ENCODE results near the gene LIN54. TPM values are rescaled to one million over a fixed set of nuclear protein-coding genes. Genes with fewer than 3 reads are reported as not detected.

The LIN54 gene
- total RNA-seq, 1 donor from 2014 or later = 11.1 TPM

GRCh38 chr4:83013902-83014301 is 3.3 kb upstream of the LIN54 start:
- no peaks in the 10 kb centered on the region for H3K27me3 Mint-ChIP-seq (ENCODE audit: low read depth, unreplicated experiment)
- peak overlapping the region; percentile 88 for H3K4me3 Mint-ChIP-seq (ENCODE audit: unreplicated experiment)
- H3K27ac ChIP-seq (ENCODE audit: low read depth, low read length) = no peak overlapping the region
- H2AFZ ChIP-seq (ENCODE audit: low read depth, low read length) = peak overlapping the region; percentile 97
- no peaks in the 10 kb centered on the region for H4K20me1 ChIP-seq (ENCODE audit: insufficient read depth, low read length)
- peak overlapping the region; percentile 96 for H3K4me2 ChIP-seq (ENCODE audit: low read length)
- H3K79me2 ChIP-seq (ENCODE audit: insufficient read depth, low read length) = peaks cover 24% of the 10 kb centered on the region
- H3K4me1 ChIP-seq (ENCODE audit: insufficient read depth, low read length) = peaks cover 12% of the 10 kb centered on the region
- TF ChIP-seq EZH2 (IDR thresholded peaks at IDR 0.05; ENCODE audit: insufficient read depth, low read length) (no peak), CTCF (IDR thresholded peaks at IDR 0.05; ENCODE audit: insufficient read depth, low read depth, low read length) (no peak)
- H3K9me3 ChIP-seq (ENCODE audit: insufficient read depth, low read depth, low read length) = no peaks in the 10 kb centered on the region
- FAIRE-seq (no peak), DNase-seq (ENCODE audit: low read depth) (no peak)
- no peaks in the 10 kb centered on the region for H3K9me3 Mint-ChIP-seq (ENCODE audit: unreplicated experiment)
- H3K27me3 ChIP-seq (ENCODE audit: insufficient read depth, low read length) = no peaks in the 10 kb centered on the region
- no peak overlapping the region for H3K9ac ChIP-seq (ENCODE audit: low read length)
- H3K36me3 Mint-ChIP-seq (ENCODE audit: low read depth, unreplicated experiment) = no peaks in the 10 kb centered on the region
- peak overlapping the region; percentile 88 for H3K4me3 ChIP-seq (ENCODE audit: insufficient read depth, low read depth, low read length)
- peaks cover 13% of the 10 kb centered on the region for H3K4me1 Mint-ChIP-seq (ENCODE audit: low read depth, unreplicated experiment)
- H3K36me3 ChIP-seq (ENCODE audit: insufficient read depth, low read length) = no peaks in the 10 kb centered on the region
- H3K27ac Mint-ChIP-seq (ENCODE audit: unreplicated experiment) = no peak overlapping the region

- TF ChIP-seq EZH2 (IDR thresholded peaks at IDR 0.05; ENCODE audit: insufficient read depth, low read length) = no peak
- TF ChIP-seq CTCF (IDR thresholded peaks at IDR 0.05; ENCODE audit: insufficient read depth, low read depth, low read length) = no peak
- Histone ChIP-seq H2AFZ (ENCODE audit: low read depth, low read length) (peak overlapping the region; percentile 97), H3K79me2 (ENCODE audit: insufficient read depth, low read length) (peaks cover 28% of the 10 kb centered on the region), H3K9ac (ENCODE audit: low read length) (peak overlapping the region; percentile 86), H3K27ac (ENCODE audit: low read depth, low read length) (peak overlapping the region; percentile 79), H3K27me3 (ENCODE audit: insufficient read depth, low read length) (no peaks in the 10 kb centered on the region), H3K4me2 (ENCODE audit: low read length) (peak overlapping the region; percentile 96), H3K4me3 (ENCODE audit: insufficient read depth, low read depth, low read length) (peak overlapping the region; percentile 88), H4K20me1 (ENCODE audit: insufficient read depth, low read length) (no peaks in the 10 kb centered on the region), H3K36me3 (ENCODE audit: insufficient read depth, low read length) (no peaks in the 10 kb centered on the region), H3K4me1 (ENCODE audit: insufficient read depth, low read length) (peaks cover 12% of the 10 kb centered on the region), H3K9me3 (ENCODE audit: insufficient read depth, low read depth, low read length) (no peaks in the 10 kb centered on the region)
- Mint-ChIP-seq H3K4me1 (ENCODE audit: low read depth, unreplicated experiment) (peaks cover 13% of the 10 kb centered on the region), H3K4me3 (ENCODE audit: unreplicated experiment) (peak overlapping the region; percentile 88), H3K36me3 (ENCODE audit: low read depth, unreplicated experiment) (no peaks in the 10 kb centered on the region), H3K27ac (ENCODE audit: unreplicated experiment) (peak overlapping the region; percentile 81), H3K27me3 (ENCODE audit: low read depth, unreplicated experiment) (no peaks in the 10 kb centered on the region), H3K9me3 (ENCODE audit: unreplicated experiment) (no peaks in the 10 kb centered on the region)
- DNase-seq (ENCODE audit: low read depth) (no peak), FAIRE-seq (no peak)
Observed at GRCh38 chr4:83013420-83013867, 2.8 kb upstream of the LIN54 start.

GRCh38 chr4:83012687-83013419 is 2.2 kb upstream of the LIN54 start:
- peaks cover 12% of the 10 kb centered on the region for H3K4me1 ChIP-seq (ENCODE audit: insufficient read depth, low read length)
- H2AFZ ChIP-seq (ENCODE audit: low read depth, low read length) = peak overlapping the region; percentile 97
- no peaks in the 10 kb centered on the region for H3K27me3 Mint-ChIP-seq (ENCODE audit: low read depth, unreplicated experiment)
- peaks cover 34% of the 10 kb centered on the region for H3K79me2 ChIP-seq (ENCODE audit: insufficient read depth, low read length)
- H3K4me3 ChIP-seq (ENCODE audit: insufficient read depth, low read depth, low read length) = peak overlapping the region; percentile 90
- no peak for FAIRE-seq
- peak overlapping the region; percentile 79 for H3K27ac ChIP-seq (ENCODE audit: low read depth, low read length)
- peak overlapping the region; percentile 88 for H3K9ac ChIP-seq (ENCODE audit: low read length)
- H3K27ac Mint-ChIP-seq (ENCODE audit: unreplicated experiment) = peak overlapping the region; percentile 81
- H3K4me3 Mint-ChIP-seq (ENCODE audit: unreplicated experiment) = peak overlapping the region; percentile 88
- no peaks in the 10 kb centered on the region for H4K20me1 ChIP-seq (ENCODE audit: insufficient read depth, low read length)
- DNase-seq (ENCODE audit: low read depth) = peak; percentile 92
- H3K9me3 ChIP-seq (ENCODE audit: insufficient read depth, low read depth, low read length) = no peaks in the 10 kb centered on the region
- TF ChIP-seq CTCF (IDR thresholded peaks at IDR 0.05; ENCODE audit: insufficient read depth, low read depth, low read length) = no peak
- TF ChIP-seq EZH2 (IDR thresholded peaks at IDR 0.05; ENCODE audit: insufficient read depth, low read length) = no peak
- H3K36me3 Mint-ChIP-seq (ENCODE audit: low read depth, unreplicated experiment) = no peaks in the 10 kb centered on the region
- H3K9me3 Mint-ChIP-seq (ENCODE audit: unreplicated experiment) = no peaks in the 10 kb centered on the region
- no peaks in the 10 kb centered on the region for H3K36me3 ChIP-seq (ENCODE audit: insufficient read depth, low read length)
- H3K4me1 Mint-ChIP-seq (ENCODE audit: low read depth, unreplicated experiment) = peaks cover 14% of the 10 kb centered on the region
- peak overlapping the region; percentile 96 for H3K4me2 ChIP-seq (ENCODE audit: low read length)
- no peaks in the 10 kb centered on the region for H3K27me3 ChIP-seq (ENCODE audit: insufficient read depth, low read length)

Measured in astrocyte (in vitro differentiated cells and primary cell).